ENCODE results near the gene MS4A10.
A peak's percentile ranks its signal among the peaks of the same experiment; 100 is the strongest.
"Not testable (repeated sequence)": the region's sequence is repeated elsewhere in the genome, so short reads cannot be mapped to it uniquely, and the experiment has no call there.

Gene MS4A10

GRCh38 chr11:60818057-60818456 lies 32.9 kb downstream of the MS4A10 start:
- Histone ChIP-seq H3K27me3 (ENCODE audit: control insufficient read depth in 1 of 2, insufficient read depth in 2 of 2, low read length in 2 of 2) (no peaks in the 10 kb centered on the region), H3K27ac (ENCODE audit: low read depth, low read length) (no peak overlapping the region), H3K4me3 (ENCODE audit: low read depth in 1 of 2, low read length in 2 of 2) (no peak overlapping the region), H3K4me1 (ENCODE audit: control insufficient read depth in 1 of 2, insufficient read depth in 2 of 2, low read length in 2 of 2) (no peaks in the 10 kb centered on the region), H3K9me3 (ENCODE audit: control insufficient read depth in 1 of 2, low read length in 2 of 2) (peaks cover 0 to 10% of the 10 kb centered on the region in 2 donors), H3K9ac (ENCODE audit: low read depth in 1 of 2, low read length in 2 of 2) (no peak overlapping the region), H3K36me3 (ENCODE audit: control insufficient read depth in 1 of 2, insufficient read depth in 2 of 2, low read length in 2 of 2) (no peaks in the 10 kb centered on the region)

GRCh38 chr11:60821827-60822599 lies 36.9 kb downstream of the MS4A10 start:
- H3K4me1 ChIP-seq (ENCODE audit: control insufficient read depth in 1 of 2, insufficient read depth in 2 of 2, low read length in 2 of 2): no peaks in the 10 kb centered on the region
- H3K9me3 ChIP-seq (ENCODE audit: control insufficient read depth in 1 of 2, low read length in 2 of 2): peaks cover 0 to 2% of the 10 kb centered on the region in 2 donors
- H3K4me3 ChIP-seq (ENCODE audit: low read depth in 1 of 2, low read length in 2 of 2): no peak overlapping the region
- H3K36me3 ChIP-seq (ENCODE audit: control insufficient read depth in 1 of 2, insufficient read depth in 2 of 2, low read length in 2 of 2): no peaks in the 10 kb centered on the region
- no peak overlapping the region for H3K9ac ChIP-seq (ENCODE audit: low read depth in 1 of 2, low read length in 2 of 2)
- no peaks in the 10 kb centered on the region for H3K27me3 ChIP-seq (ENCODE audit: control insufficient read depth in 1 of 2, insufficient read depth in 2 of 2, low read length in 2 of 2)
- H3K27ac ChIP-seq (ENCODE audit: low read depth, low read length): no peak overlapping the region

GRCh38 chr11:60823745-60824306 lies 38.7 kb downstream of the MS4A10 start:
- not testable (repeated sequence) for H3K9me3 ChIP-seq (ENCODE audit: control insufficient read depth in 1 of 2, low read length in 2 of 2); H3K9ac ChIP-seq (ENCODE audit: low read depth in 1 of 2, low read length in 2 of 2); H3K4me3 ChIP-seq (ENCODE audit: low read depth in 1 of 2, low read length in 2 of 2); H3K4me1 ChIP-seq (ENCODE audit: control insufficient read depth in 1 of 2, insufficient read depth in 2 of 2, low read length in 2 of 2); H3K27me3 ChIP-seq (ENCODE audit: control insufficient read depth in 1 of 2, insufficient read depth in 2 of 2, low read length in 2 of 2); H3K36me3 ChIP-seq (ENCODE audit: control insufficient read depth in 1 of 2, insufficient read depth in 2 of 2, low read length in 2 of 2); H3K27ac ChIP-seq (ENCODE audit: low read depth, low read length)

GRCh38 chr11:60825118-60825517 lies 40.0 kb downstream of the MS4A10 start:
- Histone ChIP-seq H3K4me3 (ENCODE audit: low read depth in 1 of 2, low read length in 2 of 2) (no peak overlapping the region), H3K9ac (ENCODE audit: low read depth in 1 of 2, low read length in 2 of 2) (no peak overlapping the region), H3K27ac (ENCODE audit: low read depth, low read length) (no peak overlapping the region), H3K27me3 (ENCODE audit: control insufficient read depth in 1 of 2, insufficient read depth in 2 of 2, low read length in 2 of 2) (no peaks in the 10 kb centered on the region), H3K4me1 (ENCODE audit: control insufficient read depth in 1 of 2, insufficient read depth in 2 of 2, low read length in 2 of 2) (no peaks in the 10 kb centered on the region), H3K36me3 (ENCODE audit: control insufficient read depth in 1 of 2, insufficient read depth in 2 of 2, low read length in 2 of 2) (no peaks in the 10 kb centered on the region), H3K9me3 (ENCODE audit: control insufficient read depth in 1 of 2, low read length in 2 of 2) (no peaks in the 10 kb centered on the region)

DNA sequence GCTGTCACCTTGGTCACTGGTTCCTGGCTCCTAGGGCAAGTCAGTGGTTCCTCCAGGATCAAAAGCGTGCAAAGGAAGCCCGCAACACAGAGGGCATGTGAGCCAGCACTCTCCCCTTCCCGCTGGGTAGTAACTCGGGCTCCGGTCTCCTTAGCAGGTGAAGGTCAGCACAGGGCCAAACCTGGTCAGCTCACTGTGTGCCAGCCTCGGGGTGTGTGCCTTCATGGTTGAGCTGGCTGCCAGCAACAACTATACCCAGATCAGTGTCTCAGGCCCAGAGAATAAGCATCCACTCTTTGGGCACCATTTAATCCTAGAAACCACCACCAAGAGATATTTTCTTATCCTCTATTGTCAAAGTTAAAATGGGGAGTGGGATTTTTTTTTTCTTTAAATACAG lies 40.7 kb downstream of the MS4A10 start:
- H3K27me3 ChIP-seq (ENCODE audit: control insufficient read depth in 1 of 2, insufficient read depth in 2 of 2, low read length in 2 of 2): no peaks in the 10 kb centered on the region
- no peaks in the 10 kb centered on the region for H3K4me1 ChIP-seq (ENCODE audit: control insufficient read depth in 1 of 2, insufficient read depth in 2 of 2, low read length in 2 of 2)
- H3K9ac ChIP-seq (ENCODE audit: low read depth in 1 of 2, low read length in 2 of 2): no peak overlapping the region
- no peaks in the 10 kb centered on the region for H3K36me3 ChIP-seq (ENCODE audit: control insufficient read depth in 1 of 2, insufficient read depth in 2 of 2, low read length in 2 of 2)
- no peaks in the 10 kb centered on the region for H3K9me3 ChIP-seq (ENCODE audit: control insufficient read depth in 1 of 2, low read length in 2 of 2)
- no peak overlapping the region for H3K27ac ChIP-seq (ENCODE audit: low read depth, low read length)
- H3K4me3 ChIP-seq (ENCODE audit: low read depth in 1 of 2, low read length in 2 of 2): no peak overlapping the region

DNA sequence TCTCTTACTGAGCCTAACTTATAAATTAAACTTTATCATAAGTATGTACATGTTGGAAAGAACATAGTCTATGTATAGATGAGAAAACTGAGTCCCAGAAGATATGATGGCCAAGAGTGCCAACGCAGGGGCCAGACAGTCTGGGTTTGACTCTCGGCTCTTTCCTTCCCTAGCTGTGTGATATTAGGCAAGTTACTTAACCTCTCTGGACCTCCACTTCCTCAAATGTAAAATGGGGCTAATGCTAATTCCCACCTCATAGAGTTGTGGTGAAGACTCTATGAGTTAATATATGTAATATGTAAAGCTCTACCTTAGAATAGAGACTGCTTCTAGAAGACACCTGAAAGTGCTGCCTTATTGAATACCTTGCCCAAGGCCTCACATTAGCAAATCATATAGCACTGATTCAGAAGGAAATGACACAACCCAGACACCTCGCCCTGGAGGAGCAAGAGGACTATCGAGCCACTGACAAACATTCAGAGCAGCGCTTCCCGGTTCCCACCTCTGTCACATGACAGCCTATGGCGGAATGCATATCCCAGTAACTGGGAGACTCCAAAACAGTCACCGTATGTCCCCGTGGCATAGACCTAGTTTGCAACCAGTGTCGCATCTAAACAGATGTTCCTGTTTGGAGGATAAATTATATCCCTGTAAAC lies 45.5 kb downstream of the MS4A10 start:
- H3K4me1 ChIP-seq (ENCODE audit: control insufficient read depth in 1 of 2, insufficient read depth in 2 of 2, low read length in 2 of 2): peaks cover 0 to 7% of the 10 kb centered on the region in 2 donors
- no peak overlapping the region for H3K4me3 ChIP-seq (ENCODE audit: low read depth in 1 of 2, low read length in 2 of 2)
- H3K9me3 ChIP-seq (ENCODE audit: control insufficient read depth in 1 of 2, low read length in 2 of 2): no peaks in the 10 kb centered on the region
- H3K27ac ChIP-seq (ENCODE audit: low read depth, low read length): no peak overlapping the region
- no peaks in the 10 kb centered on the region for H3K36me3 ChIP-seq (ENCODE audit: control insufficient read depth in 1 of 2, insufficient read depth in 2 of 2, low read length in 2 of 2)
- H3K27me3 ChIP-seq (ENCODE audit: control insufficient read depth in 1 of 2, insufficient read depth in 2 of 2, low read length in 2 of 2): peaks cover 0 to 4% of the 10 kb centered on the region in 2 donors
- H3K9ac ChIP-seq (ENCODE audit: low read depth in 1 of 2, low read length in 2 of 2): peak overlapping the region in 1 of 2 donors; percentile 9

- H3K9ac ChIP-seq (ENCODE audit: low read depth in 1 of 2, low read length in 2 of 2): no peak overlapping the region
- H3K36me3 ChIP-seq (ENCODE audit: control insufficient read depth in 1 of 2, insufficient read depth in 2 of 2, low read length in 2 of 2): no peaks in the 10 kb centered on the region
- no peak overlapping the region for H3K4me3 ChIP-seq (ENCODE audit: low read depth in 1 of 2, low read length in 2 of 2)
- peaks cover 0 to 4% of the 10 kb centered on the region in 2 donors for H3K27me3 ChIP-seq (ENCODE audit: control insufficient read depth in 1 of 2, insufficient read depth in 2 of 2, low read length in 2 of 2)
- H3K27ac ChIP-seq (ENCODE audit: low read depth, low read length): no peak overlapping the region
- peaks cover 0 to 8% of the 10 kb centered on the region in 2 donors for H3K4me1 ChIP-seq (ENCODE audit: control insufficient read depth in 1 of 2, insufficient read depth in 2 of 2, low read length in 2 of 2)
- H3K9me3 ChIP-seq (ENCODE audit: control insufficient read depth in 1 of 2, low read length in 2 of 2): no peaks in the 10 kb centered on the region
Measured at GRCh38 chr11:60831143-60831500, 46.0 kb downstream of the MS4A10 start.

- Histone ChIP-seq H3K9ac (ENCODE audit: low read depth in 1 of 2, low read length in 2 of 2) (no peak overlapping the region), H3K9me3 (ENCODE audit: control insufficient read depth in 1 of 2, low read length in 2 of 2) (no peaks in the 10 kb centered on the region), H3K27ac (ENCODE audit: low read depth, low read length) (no peak overlapping the region), H3K27me3 (ENCODE audit: control insufficient read depth in 1 of 2, insufficient read depth in 2 of 2, low read length in 2 of 2) (peaks cover 0 to 4% of the 10 kb centered on the region in 2 donors), H3K4me1 (ENCODE audit: control insufficient read depth in 1 of 2, insufficient read depth in 2 of 2, low read length in 2 of 2) (peaks cover 0 to 8% of the 10 kb centered on the region in 2 donors), H3K4me3 (ENCODE audit: low read depth in 1 of 2, low read length in 2 of 2) (no peak overlapping the region), H3K36me3 (ENCODE audit: control insufficient read depth in 1 of 2, insufficient read depth in 2 of 2, low read length in 2 of 2) (no peaks in the 10 kb centered on the region)
Measured at GRCh38 chr11:60831501-60832079, 46.5 kb downstream of the MS4A10 start.

DNA sequence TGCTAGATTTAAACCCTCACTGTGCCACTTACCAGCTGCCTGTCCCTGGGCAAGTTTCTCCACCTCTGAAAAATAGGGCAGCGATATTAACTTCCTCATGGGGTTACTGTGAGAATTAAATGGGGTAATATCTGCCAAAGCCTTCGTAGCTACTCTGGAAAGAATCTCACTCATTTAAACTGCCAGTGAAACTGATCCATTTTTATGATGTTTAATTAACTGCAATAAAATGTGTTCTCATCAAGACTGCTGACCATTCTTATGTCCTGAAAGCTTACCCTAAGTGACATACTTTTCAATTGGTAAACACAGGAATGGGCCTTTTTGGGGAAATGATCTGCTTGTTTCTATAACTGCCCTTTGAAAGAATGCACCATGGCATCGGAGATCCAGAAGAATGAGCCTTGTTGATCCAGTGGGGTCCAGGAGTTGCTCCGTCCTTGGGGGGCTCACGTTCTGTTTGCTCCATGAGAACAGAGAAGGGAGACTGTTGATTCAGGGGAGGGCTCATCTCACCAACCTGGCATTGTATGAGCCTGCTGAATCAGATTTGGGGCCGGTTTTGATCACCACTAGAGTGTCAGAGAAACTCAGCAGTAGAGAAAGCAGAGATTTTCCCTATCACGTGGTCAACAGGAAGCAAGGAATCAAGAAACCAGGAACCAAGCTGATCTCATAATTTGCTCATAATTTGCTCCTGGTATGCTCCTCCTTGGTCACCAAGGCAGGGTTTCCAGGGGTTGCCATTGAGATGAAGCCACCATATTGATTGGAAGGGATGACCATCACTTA lies 49.8 kb downstream of the MS4A10 start:
- Histone ChIP-seq H3K4me1 (ENCODE audit: control insufficient read depth in 1 of 2, insufficient read depth in 2 of 2, low read length in 2 of 2) (peaks cover 0 to 8% of the 10 kb centered on the region in 2 donors), H3K36me3 (ENCODE audit: control insufficient read depth in 1 of 2, insufficient read depth in 2 of 2, low read length in 2 of 2) (no peaks in the 10 kb centered on the region), H3K9me3 (ENCODE audit: control insufficient read depth in 1 of 2, low read length in 2 of 2) (no peaks in the 10 kb centered on the region), H3K27me3 (ENCODE audit: control insufficient read depth in 1 of 2, insufficient read depth in 2 of 2, low read length in 2 of 2) (peaks cover 0 to 4% of the 10 kb centered on the region in 2 donors), H3K4me3 (ENCODE audit: low read depth in 1 of 2, low read length in 2 of 2) (no peak overlapping the region), H3K9ac (ENCODE audit: low read depth in 1 of 2, low read length in 2 of 2) (no peak overlapping the region), H3K27ac (ENCODE audit: low read depth, low read length) (no peak overlapping the region)

Measured in duodenal mucosa (tissue), 2 donors.